HEK293 (cell line): Measurements from ENCODE around the gene SLC23A3.

Source experiments
- CTCF ChIA-PET: fragments of 350-600 bp; formaldehyde crosslinking; extraction: SDS; loops from one replicate; lab custom pipeline; 2021; ENCODE audit warnings: antibody characterized with exemption; lab: Yijun Ruan, JAX
- POLR2A ChIA-PET: fragments of 300-600 bp; formaldehyde crosslinking; extraction: SDS; loops from one replicate; lab custom pipeline; 2020; ENCODE audit warnings: antibody characterized with exemption, inconsistent platforms; lab: Yijun Ruan, JAX
- H3K27ac ChIP-seq: fragments of 200-500 bp; sonication (Bioruptor generic); 2 replicates; pipeline ENCODE4 v1.5.1; 2014; ENCODE audit warnings: low read depth, low read length, control low read depth, inconsistent platforms; ENCODE audit errors: extremely low read depth
- H3K36me3 ChIP-seq, 2 experiments: fragments of 200-500 bp in 1 of 2; sonication (Bioruptor generic) in 1 of 2; 1 replicate in 1 of 2; 2 replicates in 1 of 2; pipeline ENCODE4 v1.5.1; 2014 to 2017; ENCODE audit warnings: inconsistent platforms in 2 of 2, low read length in 2 of 2; ENCODE audit not compliant: control insufficient read depth in 2 of 2, insufficient read depth in 1 of 2
- H3K4me1 ChIP-seq: fragments of 200-500 bp; sonication (Bioruptor generic); 2 replicates; pipeline ENCODE4 v1.5.1; 2014; ENCODE audit warnings: mild to moderate bottlenecking, low read length, inconsistent platforms; ENCODE audit not compliant: control insufficient read depth, insufficient read depth
- H3K4me3 ChIP-seq: 2 replicates; pipeline ENCODE4 v1.5.1; 2011; ENCODE audit warnings: low read depth, mild to moderate bottlenecking, control low read depth, low read length, moderate library complexity
- H3K9me3 ChIP-seq: fragments of 200-500 bp; sonication (Bioruptor generic); 2 replicates; pipeline ENCODE4 v1.5.1; 2014; ENCODE audit warnings: low read depth, low read length, inconsistent platforms; ENCODE audit not compliant: control insufficient read depth, insufficient read depth
- BCL11A ChIP-seq: fragments of 450-650 bp; formaldehyde crosslinking; IDR thresholded peaks from 2 replicates; pipeline ENCODE4 v1.5.1; 2016; ENCODE audit warnings: low read depth, missing biosample characterization, missing genetic modification characterization
- ELK4 ChIP-seq: IDR thresholded peaks from 2 replicates; pipeline ENCODE4 v1.6.1; 2011; ENCODE audit warnings: mild to moderate bottlenecking, low read depth, low read length, borderline replicate concordance
- KLF9 ChIP-seq: fragments of 450-650 bp; formaldehyde crosslinking; IDR thresholded peaks from 2 replicates; pipeline ENCODE4 v1.5.1; 2016; ENCODE audit warnings: missing biosample characterization, missing genetic modification characterization, low read depth
- MEIS1 ChIP-seq: sonication (generic); formaldehyde crosslinking; IDR thresholded peaks from 2 replicates; pipeline ENCODE4 v1.8.1; 2022; ENCODE audit warnings: missing genetic modification reagents, mild to moderate bottlenecking, borderline replicate concordance
- REPIN1 ChIP-seq: fragments of 450-650 bp; formaldehyde crosslinking; IDR thresholded peaks from 2 replicates; pipeline ENCODE4 v1.5.1; 2017; ENCODE audit warnings: missing biosample characterization, missing genetic modification characterization, low read depth
- SCRT2 ChIP-seq: fragments of 450-650 bp; formaldehyde crosslinking; IDR thresholded peaks from 2 replicates; pipeline ENCODE4 v1.5.1; 2016; ENCODE audit warnings: missing biosample characterization, missing genetic modification characterization
- SP3 ChIP-seq: fragments of 450-650 bp; formaldehyde crosslinking; IDR thresholded peaks from 2 replicates; pipeline ENCODE4 v1.5.1; 2016; ENCODE audit warnings: missing biosample characterization, missing genetic modification characterization
- ZFP69B ChIP-seq: fragments of 450-650 bp; formaldehyde crosslinking; IDR thresholded peaks from 2 replicates; pipeline ENCODE4 v1.5.1; 2016; ENCODE audit warnings: missing biosample characterization, missing genetic modification characterization
- ZNF175 ChIP-seq: fragments of 450-650 bp; formaldehyde crosslinking; IDR thresholded peaks from 2 replicates; pipeline ENCODE4 v1.5.1; 2016; ENCODE audit warnings: missing biosample characterization, missing genetic modification characterization
- ZNF221 ChIP-seq: fragments of 450-650 bp; formaldehyde crosslinking; IDR thresholded peaks from 2 replicates; pipeline ENCODE4 v1.5.1; 2017; ENCODE audit warnings: missing biosample characterization, missing genetic modification characterization, borderline replicate concordance
- ZNF223 ChIP-seq: fragments of 450-650 bp; formaldehyde crosslinking; IDR thresholded peaks from 2 replicates; pipeline ENCODE4 v1.5.1; 2016; ENCODE audit warnings: missing biosample characterization, missing genetic modification characterization
- ZNF266 ChIP-seq: fragments of 450-650 bp; formaldehyde crosslinking; IDR thresholded peaks from 2 replicates; pipeline ENCODE4 v1.5.1; 2016; ENCODE audit warnings: missing biosample characterization, missing genetic modification characterization, low read depth
- ZNF280D ChIP-seq: fragments of 450-650 bp; formaldehyde crosslinking; IDR thresholded peaks from 2 replicates; pipeline ENCODE4 v1.5.1; 2016; ENCODE audit warnings: missing biosample characterization, missing genetic modification characterization
- ZNF404 ChIP-seq: fragments of 450-650 bp; formaldehyde crosslinking; IDR thresholded peaks from 2 replicates; pipeline ENCODE4 v1.5.1; 2017; ENCODE audit warnings: missing biosample characterization, missing genetic modification characterization
- ZNF610 ChIP-seq: fragments of 450-650 bp; formaldehyde crosslinking; IDR thresholded peaks from 2 replicates; pipeline ENCODE4 v1.5.1; 2016; ENCODE audit warnings: missing biosample characterization, missing genetic modification characterization, borderline replicate concordance
- ZNF664 ChIP-seq: fragments of 450-650 bp; formaldehyde crosslinking; IDR thresholded peaks from 2 replicates; pipeline ENCODE4 v1.5.1; 2016; ENCODE audit warnings: missing biosample characterization, missing genetic modification characterization
- ZNF785 ChIP-seq: fragments of 450-650 bp; formaldehyde crosslinking; IDR thresholded peaks from 2 replicates; pipeline ENCODE4 v1.5.1; 2016; ENCODE audit warnings: missing biosample characterization, missing genetic modification characterization
- ZNF830 ChIP-seq: fragments of 450-650 bp; IDR thresholded peaks from 2 replicates; pipeline ENCODE4 v1.5.0; 2018; ENCODE audit warnings: missing biosample characterization, missing genetic modification characterization, low read depth, mild to moderate bottlenecking, moderate library complexity
- ZSCAN23 ChIP-seq: fragments of 450-650 bp; formaldehyde crosslinking; IDR thresholded peaks from 2 replicates; pipeline ENCODE4 v1.5.1; 2016; ENCODE audit warnings: missing biosample characterization, missing genetic modification characterization
- ZXDB ChIP-seq: fragments of 450-650 bp; formaldehyde crosslinking; IDR thresholded peaks from 2 replicates; pipeline ENCODE4 v1.5.1; 2016; ENCODE audit warnings: missing biosample characterization, missing genetic modification characterization
- TF ChIP-seq, protein P1 (sequence below): fragments of 450-650 bp; formaldehyde crosslinking; IDR thresholded peaks from 2 replicates; pipeline ENCODE4 v1.5.1; 2017; ENCODE audit warnings: missing biosample characterization, mild to moderate bottlenecking, missing genetic modification characterization, moderate library complexity
- TF ChIP-seq, protein P2 (sequence below): fragments of 450-650 bp; IDR thresholded peaks from 2 replicates; pipeline ENCODE4 v1.5.1; 2018; ENCODE audit warnings: missing biosample characterization, mild to moderate bottlenecking, missing genetic modification characterization

Gene SLC23A3

GRCh38 chr2:219123356-219124135, 46.3 kb downstream of the SLC23A3 start:
- Histone ChIP-seq H3K27ac (no peak overlapping the region), H3K9me3 (no peaks in the 10 kb centered on the region), H3K4me3 (no peak overlapping the region), H3K36me3 (no peaks in the 10 kb centered on the region), H3K4me1 (peaks cover 61% of the 10 kb centered on the region)
- ChIA-PET CTCF (interaction anchor here (0.7 to 11.2 kb wide), 12 partner anchors 9 to 271 kb away, joined by 3 to 123 read pairs (median 4); partner anchors contain the start of gene NHEJ1), POLR2A (no interaction called here)
- TF ChIP-seq SCRT2 (tag by site-specific recombination): no peak

DNA sequence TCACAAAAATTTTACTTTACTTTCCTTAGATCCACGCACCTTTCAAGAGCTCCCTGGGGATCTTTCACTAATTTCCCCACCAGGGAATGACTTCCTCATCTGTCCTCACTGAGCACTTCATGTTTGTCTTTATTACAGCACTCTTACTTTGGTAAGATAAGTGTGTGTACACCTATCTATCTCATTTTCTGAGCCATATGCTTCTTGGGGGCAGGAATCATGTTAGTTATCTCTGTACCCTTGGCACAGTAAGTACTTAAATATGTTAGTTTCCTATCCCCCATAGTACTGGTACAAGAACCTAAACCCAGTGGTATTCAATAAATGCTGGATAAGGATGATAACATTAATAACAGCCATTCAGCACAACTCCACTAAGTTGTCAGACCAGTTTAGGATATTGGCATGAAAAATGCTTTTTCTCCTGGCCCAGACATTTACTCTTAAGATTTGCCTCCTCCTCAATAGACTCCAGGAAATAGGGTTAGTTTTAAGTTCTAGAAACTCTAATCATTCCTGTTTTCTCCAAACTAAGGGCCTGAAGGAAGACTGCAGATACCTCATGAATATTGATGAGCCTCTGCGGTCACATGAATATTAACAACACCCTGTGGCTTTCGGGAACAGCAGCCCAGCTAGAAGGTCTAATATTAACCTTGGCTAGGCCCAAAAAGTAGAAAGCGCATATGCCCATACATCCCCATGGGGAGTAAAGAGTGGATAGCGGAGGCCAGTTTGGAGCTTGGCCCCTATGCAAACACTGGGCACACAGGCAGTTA, 47.4 kb downstream of the SLC23A3 start:
- POLR2A ChIA-PET: no interaction called here
- Histone ChIP-seq H3K4me3 (no peak overlapping the region), H3K9me3 (no peaks in the 10 kb centered on the region), H3K36me3 (no peaks in the 10 kb centered on the region), H3K4me1 (peaks cover 54% of the 10 kb centered on the region), H3K27ac (no peak overlapping the region)
- CTCF ChIA-PET: interaction anchor here (0.5 to 11.2 kb wide), 26 partner anchors 8 to 270 kb away, joined by 3 to 123 read pairs (median 4); partner anchors contain the start of gene NHEJ1
- TF ChIP-seq, protein P1, sequence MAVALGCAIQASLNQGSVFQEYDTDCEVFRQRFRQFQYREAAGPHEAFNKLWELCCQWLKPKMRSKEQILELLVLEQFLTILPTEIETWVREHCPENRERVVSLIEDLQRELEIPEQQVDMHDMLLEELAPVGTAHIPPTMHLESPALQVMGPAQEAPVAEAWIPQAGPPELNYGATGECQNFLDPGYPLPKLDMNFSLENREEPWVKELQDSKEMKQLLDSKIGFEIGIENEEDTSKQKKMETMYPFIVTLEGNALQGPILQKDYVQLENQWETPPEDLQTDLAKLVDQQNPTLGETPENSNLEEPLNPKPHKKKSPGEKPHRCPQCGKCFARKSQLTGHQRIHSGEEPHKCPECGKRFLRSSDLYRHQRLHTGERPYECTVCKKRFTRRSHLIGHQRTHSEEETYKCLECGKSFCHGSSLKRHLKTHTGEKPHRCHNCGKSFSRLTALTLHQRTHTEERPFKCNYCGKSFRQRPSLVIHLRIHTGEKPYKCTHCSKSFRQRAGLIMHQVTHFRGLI (tag by site-specific recombination): no peak
- TF ChIP-seq ELK4 (no peak), ZNF404 (tag by site-specific recombination) (no peak), ZXDB (tag by site-specific recombination) (no peak), SP3 (tag by site-specific recombination) (no peak), ZSCAN23 (tag by site-specific recombination) (no peak)

GRCh38 chr2:219120082-219120481, 49.7 kb downstream of the SLC23A3 start:
- POLR2A ChIA-PET: interaction anchor here (0.7 kb wide), 1 partner anchor 25 kb away, joined by 3 read pairs; no protein-coding TSS in a partner anchor
- no peak for TF ChIP-seq ZNF266 (tag by site-specific recombination)
- no peak for TF ChIP-seq ZNF785
- no peak for TF ChIP-seq MEIS1 (CRISPR knock-in tag)
- TF ChIP-seq ZNF830 (tag by site-specific recombination): no peak
- no peak for TF ChIP-seq BCL11A
- no peak for TF ChIP-seq ZNF280D (tag by site-specific recombination)
- TF ChIP-seq KLF9: no peak
- no peak for TF ChIP-seq REPIN1 (tag by site-specific recombination)
- TF ChIP-seq, protein P2, sequence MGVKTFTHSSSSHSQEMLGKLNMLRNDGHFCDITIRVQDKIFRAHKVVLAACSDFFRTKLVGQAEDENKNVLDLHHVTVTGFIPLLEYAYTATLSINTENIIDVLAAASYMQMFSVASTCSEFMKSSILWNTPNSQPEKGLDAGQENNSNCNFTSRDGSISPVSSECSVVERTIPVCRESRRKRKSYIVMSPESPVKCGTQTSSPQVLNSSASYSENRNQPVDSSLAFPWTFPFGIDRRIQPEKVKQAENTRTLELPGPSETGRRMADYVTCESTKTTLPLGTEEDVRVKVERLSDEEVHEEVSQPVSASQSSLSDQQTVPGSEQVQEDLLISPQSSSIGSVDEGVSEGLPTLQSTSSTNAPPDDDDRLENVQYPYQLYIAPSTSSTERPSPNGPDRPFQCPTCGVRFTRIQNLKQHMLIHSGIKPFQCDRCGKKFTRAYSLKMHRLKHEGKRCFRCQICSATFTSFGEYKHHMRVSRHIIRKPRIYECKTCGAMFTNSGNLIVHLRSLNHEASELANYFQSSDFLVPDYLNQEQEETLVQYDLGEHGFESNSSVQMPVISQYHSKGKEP (tag by site-specific recombination): no peak
- no peak for TF ChIP-seq SP3 (tag by site-specific recombination)
- no peak for TF ChIP-seq ZNF223 (tag by site-specific recombination)
- TF ChIP-seq ZNF610 (tag by site-specific recombination): no peak
- no peak for TF ChIP-seq ZNF175 (tag by site-specific recombination)
- no peak for TF ChIP-seq ZNF221 (tag by site-specific recombination)
- no peak for TF ChIP-seq ZNF664 (tag by site-specific recombination)
- TF ChIP-seq ZFP69B (tag by site-specific recombination): no peak

More at GRCh38 chr2:219120082-219120481, 49.7 kb downstream of the SLC23A3 start:
- H3K4me3 ChIP-seq: no peak overlapping the region
- no peak overlapping the region for H3K27ac ChIP-seq
- H3K36me3 ChIP-seq: no peaks in the 10 kb centered on the region
- peaks cover 33% of the 10 kb centered on the region for H3K4me1 ChIP-seq
- no peaks in the 10 kb centered on the region for H3K9me3 ChIP-seq
- CTCF ChIA-PET: interaction anchor here (0.5 to 11.2 kb wide), 53 partner anchors 10 to 1923 kb away, joined by 3 to 123 read pairs (median 4); partner anchors contain the start of genes CFAP65, IHH and NHEJ1
